GM18873 (cell line): ENCODE data around the gene OSTM1.

Source experiments
- ATAC-seq: cut with Tn5 transposase; IDR thresholded peaks from one replicate; pipeline ENCODE4 v1.9.1; 2021; ENCODE audit warnings: mild to moderate bottlenecking, moderate library complexity, moderate number of reproducible peaks; ENCODE audit not compliant: unreplicated experiment, low FRiP score

Gene OSTM1

GRCh38 chr6:108105571-108105970 is 31.0 kb upstream of the OSTM1 start:
- no peak for ATAC-seq

- no peak for ATAC-seq
These were observed 28.4 kb upstream of the OSTM1 start for GRCh38 chr6:108102965-108103364.

GRCh38 chr6:108100003-108100402 is 25.5 kb upstream of the OSTM1 start:
- ATAC-seq, result no peak

GRCh38 chr6:108097882-108098281 is 23.3 kb upstream of the OSTM1 start:
- ATAC-seq, result no peak

GRCh38 chr6:108093781-108094300 is 19.3 kb upstream of the OSTM1 start:
- no peak for ATAC-seq

GRCh38 chr6:108091288-108091687 is 16.7 kb upstream of the OSTM1 start:
- no peak for ATAC-seq

- no peak for ATAC-seq
These were observed 8.8 kb upstream of the OSTM1 start for GRCh38 chr6:108083349-108083748.

GRCh38 chr6:108082539-108082938 is 8.0 kb upstream of the OSTM1 start:
- no peak for ATAC-seq

GRCh38 chr6:108080010-108080780 is 5.7 kb upstream of the OSTM1 start:
- no peak for ATAC-seq

- no peak for ATAC-seq
These were observed 3.6 kb upstream of the OSTM1 start for GRCh38 chr6:108078191-108078590.

- ATAC-seq, result no peak
These were observed 533 bp downstream of the OSTM1 start for GRCh38 chr6:108074057-108074358.

- no peak for ATAC-seq
These were observed 2.7 kb downstream of the OSTM1 start for GRCh38 chr6:108071736-108072276.

GRCh38 chr6:108068618-108069017 is 5.9 kb downstream of the OSTM1 start:
- ATAC-seq, result peak; percentile 50

- no peak for ATAC-seq
These were observed 6.4 kb downstream of the OSTM1 start for GRCh38 chr6:108068182-108068581.

GRCh38 chr6:108052706-108053105 is 21.8 kb downstream of the OSTM1 start:
- no peak for ATAC-seq

- ATAC-seq, result no peak
These were observed 23.1 kb downstream of the OSTM1 start for GRCh38 chr6:108051481-108051880.

- no peak for ATAC-seq
These were observed 34.9 kb downstream of the OSTM1 start for GRCh38 chr6:108039681-108040080.

- ATAC-seq, result no peak
These were observed 37.7 kb downstream of the OSTM1 start for GRCh38 chr6:108036884-108037283.

GRCh38 chr6:108031968-108032367 is 42.6 kb downstream of the OSTM1 start:
- no peak for ATAC-seq

- ATAC-seq, result no peak
These were observed 44.3 kb downstream of the OSTM1 start for GRCh38 chr6:108030211-108030610.

GRCh38 chr6:108029226-108029921 is 45.2 kb downstream of the OSTM1 start:
- no peak for ATAC-seq

GRCh38 chr6:108027594-108027993 is 46.9 kb downstream of the OSTM1 start:
- ATAC-seq, result no peak
